Measurements from ENCODE around the gene ENPP1.

GRCh38 chr6:131893198-131893597 lies 85.4 kb downstream of the ENPP1 start:
- no peak for TF ChIP-seq CTCF (conservative IDR thresholded peaks at IDR 0.05)
- no peak for TF ChIP-seq EZH2 (IDR thresholded peaks at IDR 0.05; ENCODE audit: low read depth)
